Peyer's patch (tissue), 4 donors: Measurements from ENCODE around the gene RUVBL1.

Experiments used
- POLR2A ChIP-seq, 2 donors: fragments of 450-650 bp; IDR thresholded peaks; one replicate each; pipeline ENCODE4 v1.5.1; 2017; ENCODE audit warnings: antibody characterized with exemption in 2 of 2, mild to moderate bottlenecking in 2 of 2, moderate library complexity in 2 of 2
- TF ChIP-seq, protein P1 (sequence below), 6 experiments: fragments of 450-650 bp in 4 of 6; fragments of 200-600 bp in 2 of 6; sonication (generic) in 1 of 6; IDR thresholded peaks; one replicate each; pipeline ENCODE4 v1.5.1; 2017 to 2019; ENCODE audit warnings: antibody characterized with exemption in 6 of 6, mild to moderate bottlenecking in 3 of 6, moderate library complexity in 1 of 6

DNA sequence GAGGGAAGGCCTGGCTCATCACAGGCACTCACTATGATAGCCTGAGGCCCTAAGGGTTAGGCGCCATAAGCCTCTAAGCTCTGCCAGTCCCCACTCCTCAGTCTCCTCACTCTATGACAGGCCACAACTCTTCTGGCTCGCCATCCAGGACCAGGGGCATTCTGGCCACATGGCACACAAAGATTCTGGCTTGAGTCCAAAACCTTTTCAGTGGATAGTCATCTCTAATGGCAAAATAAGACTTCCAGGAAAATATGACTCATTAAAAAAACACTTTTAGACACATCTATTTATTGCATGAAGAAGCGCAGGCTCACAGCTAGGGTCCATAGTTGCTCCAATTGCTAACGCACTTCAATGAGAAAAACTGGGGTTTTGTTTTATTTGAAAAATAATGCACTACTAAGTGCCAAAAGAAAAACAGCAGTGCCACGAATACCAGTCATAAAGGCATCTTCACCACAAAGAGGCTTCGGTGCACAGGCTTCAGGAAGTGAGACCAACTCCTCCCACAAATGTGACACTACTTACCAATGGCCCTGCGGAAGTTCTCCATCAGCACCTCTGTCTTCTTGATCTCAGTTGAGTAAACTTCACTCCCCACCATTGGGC lies 11.1 kb downstream of the RUVBL1 start:
- TF ChIP-seq, protein P1, sequence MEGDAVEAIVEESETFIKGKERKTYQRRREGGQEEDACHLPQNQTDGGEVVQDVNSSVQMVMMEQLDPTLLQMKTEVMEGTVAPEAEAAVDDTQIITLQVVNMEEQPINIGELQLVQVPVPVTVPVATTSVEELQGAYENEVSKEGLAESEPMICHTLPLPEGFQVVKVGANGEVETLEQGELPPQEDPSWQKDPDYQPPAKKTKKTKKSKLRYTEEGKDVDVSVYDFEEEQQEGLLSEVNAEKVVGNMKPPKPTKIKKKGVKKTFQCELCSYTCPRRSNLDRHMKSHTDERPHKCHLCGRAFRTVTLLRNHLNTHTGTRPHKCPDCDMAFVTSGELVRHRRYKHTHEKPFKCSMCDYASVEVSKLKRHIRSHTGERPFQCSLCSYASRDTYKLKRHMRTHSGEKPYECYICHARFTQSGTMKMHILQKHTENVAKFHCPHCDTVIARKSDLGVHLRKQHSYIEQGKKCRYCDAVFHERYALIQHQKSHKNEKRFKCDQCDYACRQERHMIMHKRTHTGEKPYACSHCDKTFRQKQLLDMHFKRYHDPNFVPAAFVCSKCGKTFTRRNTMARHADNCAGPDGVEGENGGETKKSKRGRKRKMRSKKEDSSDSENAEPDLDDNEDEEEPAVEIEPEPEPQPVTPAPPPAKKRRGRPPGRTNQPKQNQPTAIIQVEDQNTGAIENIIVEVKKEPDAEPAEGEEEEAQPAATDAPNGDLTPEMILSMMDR (IDR thresholded peaks at IDR 0.05): no peak
- no peak for TF ChIP-seq POLR2A (IDR thresholded peaks at IDR 0.05)
